Measurements from ENCODE around the gene KRTAP5-6.
A peak's percentile ranks its signal among the peaks of the same experiment; 100 is the strongest.

KRTAP5-6 gene, protein sequence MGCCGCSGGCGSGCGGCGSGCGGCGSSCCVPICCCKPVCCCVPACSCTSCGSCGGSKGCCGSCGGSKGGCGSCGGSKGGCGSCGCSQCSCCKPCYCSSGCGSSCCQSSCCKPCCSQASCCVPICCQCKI

GRCh38 chr11:1696608-1697570, at the start of gene KRTAP5-6:
KRTAP5-6 (plus strand) TSS chr11:1697195; CDS start chr11:1697246, 51 bp downstream.
- Histone ChIP-seq H3K27me3 (ENCODE audit: low read depth) (no peaks in the 10 kb centered on the region), H3K4me3 (no peak within 1 kb of the TSS), H3K4me1 (peaks cover 8% of the 10 kb centered on the region), H3K9me3 (no peaks in the 10 kb centered on the region), H3K36me3 (replicated peaks) (no peaks in the 10 kb centered on the region)
- DNase-seq (ENCODE audit: low spot score in 2 of 2) = no peak
- in situ Hi-C loops (cut with MboI; ENCODE audit: low sequenced_read_pairs) = loop anchor here (5.0 kb wide), 1 partner anchor 125 kb away; no protein-coding TSS in a partner anchor

- H3K27me3 ChIP-seq (ENCODE audit: low read depth) = peaks cover 6% of the 10 kb centered on the region; the same call in 1 of the 2 replicates
- in situ Hi-C loops (cut with MboI; ENCODE audit: low sequenced_read_pairs) = no loop called here
- no peak overlapping the region for H3K4me3 ChIP-seq
- H3K4me1 ChIP-seq = no peaks in the 10 kb centered on the region
- DNase-seq (ENCODE audit: low spot score in 2 of 2) = no peak
- H3K9me3 ChIP-seq = no peaks in the 10 kb centered on the region
- no peaks in the 10 kb centered on the region for H3K36me3 ChIP-seq (replicated peaks)
Measured at GRCh38 chr11:1647901-1648652, 48.9 kb upstream of the KRTAP5-6 start.

DNA sequence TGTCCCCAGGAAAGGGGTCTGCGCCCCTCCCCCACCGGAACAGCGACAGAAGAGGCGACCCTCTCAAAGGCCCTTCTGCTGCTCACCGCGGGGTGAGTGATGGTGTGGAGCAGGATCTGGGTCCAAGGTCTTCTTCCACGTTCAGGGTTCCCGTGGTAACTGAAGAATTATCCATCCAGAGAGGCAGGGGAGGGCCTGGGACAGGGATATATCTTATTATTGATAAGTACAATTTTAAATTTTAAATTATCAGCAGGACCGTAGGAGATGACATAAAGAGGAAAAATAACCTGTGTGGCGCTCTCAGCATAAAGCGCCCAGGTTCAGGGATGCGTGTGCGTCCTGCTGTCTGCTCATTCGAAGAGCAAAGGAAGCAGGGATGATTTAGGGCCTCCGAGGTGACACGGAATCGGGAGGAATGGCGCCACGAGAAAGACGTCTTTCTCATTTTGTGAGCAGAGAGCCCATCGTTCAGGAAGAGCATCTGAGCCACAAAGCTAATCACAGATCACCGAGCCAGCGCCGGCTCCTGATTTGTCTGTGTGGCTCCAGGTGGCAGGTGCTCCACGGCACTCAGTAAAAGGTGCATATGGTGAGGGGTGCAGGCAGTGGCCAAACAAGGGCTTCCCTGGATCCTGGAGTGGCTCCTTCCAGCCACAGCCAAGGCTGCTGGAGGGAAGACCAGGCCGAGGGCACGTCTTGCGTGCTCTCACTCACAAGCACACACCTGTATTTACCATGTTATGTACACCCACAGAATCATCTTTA, 48.2 kb upstream of the KRTAP5-6 start:
- no peak for DNase-seq (ENCODE audit: low spot score in 2 of 2)
- Histone ChIP-seq H3K9me3 (no peaks in the 10 kb centered on the region), H3K27me3 (ENCODE audit: low read depth) (peaks cover 6% of the 10 kb centered on the region; the same call in 1 of the 2 replicates), H3K36me3 (replicated peaks) (no peaks in the 10 kb centered on the region), H3K4me3 (no peak overlapping the region), H3K4me1 (no peaks in the 10 kb centered on the region)
- in situ Hi-C loops (cut with MboI; ENCODE audit: low sequenced_read_pairs) = no loop called here

DNA sequence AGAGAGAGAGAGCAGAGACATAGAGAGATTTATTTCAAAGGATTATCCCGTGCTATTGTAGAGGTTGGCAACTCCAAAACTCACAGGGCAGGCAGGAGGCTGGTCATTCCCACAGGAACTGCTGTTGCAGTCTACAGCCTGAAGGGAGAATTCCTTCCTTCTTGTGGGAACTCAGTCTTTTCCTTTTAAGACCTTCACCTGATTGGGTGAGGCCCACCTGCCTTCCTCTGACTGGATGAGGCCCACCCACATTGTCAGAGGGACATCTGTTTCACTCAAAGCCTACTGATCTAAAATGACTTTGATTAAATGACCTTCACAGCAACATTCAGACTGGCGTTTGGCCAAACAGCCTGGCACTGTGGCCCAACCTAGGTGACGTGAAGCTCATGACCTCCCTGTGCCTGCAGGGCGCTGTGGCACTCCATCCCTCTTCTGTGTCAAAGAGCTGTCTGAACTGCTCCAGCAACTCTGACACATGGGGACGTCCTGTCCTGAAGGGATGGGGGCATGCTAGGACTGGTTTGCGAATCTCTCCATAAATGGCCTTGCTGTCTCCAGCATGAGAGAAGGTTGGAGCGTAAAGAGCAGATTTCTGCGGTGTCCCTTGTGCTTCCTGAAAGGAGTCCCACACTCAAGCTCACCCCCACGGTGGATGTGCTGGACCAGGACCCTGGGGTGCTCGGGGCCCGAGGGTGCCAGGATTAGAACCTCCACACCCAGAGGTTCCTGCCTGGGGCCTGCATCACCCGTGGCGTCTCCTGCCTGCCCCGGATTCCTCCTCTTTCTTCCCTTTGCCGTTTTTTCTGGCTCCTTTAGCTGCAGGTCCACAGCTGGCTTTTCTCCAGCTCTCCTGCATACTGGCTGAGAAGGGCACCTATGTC, 46.7 kb upstream of the KRTAP5-6 start:
- Histone ChIP-seq H3K9me3 (no peaks in the 10 kb centered on the region), H3K4me1 (no peaks in the 10 kb centered on the region), H3K4me3 (no peak overlapping the region), H3K27me3 (ENCODE audit: low read depth) (peaks cover 3% of the 10 kb centered on the region; the same call in 1 of the 2 replicates), H3K36me3 (replicated peaks) (no peaks in the 10 kb centered on the region)
- no peak for DNase-seq (ENCODE audit: low spot score in 2 of 2)
- in situ Hi-C loops (cut with MboI; ENCODE audit: low sequenced_read_pairs) = loop anchor here (10.0 kb wide), 1 partner anchor 505 kb away; no protein-coding TSS in a partner anchor

DNA sequence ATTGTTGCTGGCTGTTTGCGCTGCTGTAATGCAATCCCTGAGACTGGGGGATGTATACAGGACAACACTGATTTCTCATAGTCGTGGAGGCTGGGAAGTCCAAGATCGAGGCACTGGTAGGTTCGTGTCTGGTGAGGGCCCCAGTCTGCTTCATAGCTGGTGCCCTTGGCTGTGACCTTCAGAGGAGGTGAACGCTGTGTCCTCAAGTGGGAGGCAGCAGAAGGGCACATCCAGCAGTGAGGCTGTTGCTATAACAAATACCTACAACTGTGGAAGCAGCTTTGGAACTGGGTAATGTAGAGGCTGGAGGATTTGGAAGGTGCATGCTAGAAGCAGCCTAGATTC, 46.1 kb upstream of the KRTAP5-6 start:
- in situ Hi-C loops (cut with MboI; ENCODE audit: low sequenced_read_pairs) = loop anchor here (10.0 kb wide), 1 partner anchor 504 kb away; no protein-coding TSS in a partner anchor
- no peak for DNase-seq (ENCODE audit: low spot score in 2 of 2)
- no peaks in the 10 kb centered on the region for H3K9me3 ChIP-seq
- no peak overlapping the region for H3K4me3 ChIP-seq
- no peaks in the 10 kb centered on the region for H3K36me3 ChIP-seq (replicated peaks)
- H3K27me3 ChIP-seq (ENCODE audit: low read depth) = no peaks in the 10 kb centered on the region
- no peaks in the 10 kb centered on the region for H3K4me1 ChIP-seq

DNA sequence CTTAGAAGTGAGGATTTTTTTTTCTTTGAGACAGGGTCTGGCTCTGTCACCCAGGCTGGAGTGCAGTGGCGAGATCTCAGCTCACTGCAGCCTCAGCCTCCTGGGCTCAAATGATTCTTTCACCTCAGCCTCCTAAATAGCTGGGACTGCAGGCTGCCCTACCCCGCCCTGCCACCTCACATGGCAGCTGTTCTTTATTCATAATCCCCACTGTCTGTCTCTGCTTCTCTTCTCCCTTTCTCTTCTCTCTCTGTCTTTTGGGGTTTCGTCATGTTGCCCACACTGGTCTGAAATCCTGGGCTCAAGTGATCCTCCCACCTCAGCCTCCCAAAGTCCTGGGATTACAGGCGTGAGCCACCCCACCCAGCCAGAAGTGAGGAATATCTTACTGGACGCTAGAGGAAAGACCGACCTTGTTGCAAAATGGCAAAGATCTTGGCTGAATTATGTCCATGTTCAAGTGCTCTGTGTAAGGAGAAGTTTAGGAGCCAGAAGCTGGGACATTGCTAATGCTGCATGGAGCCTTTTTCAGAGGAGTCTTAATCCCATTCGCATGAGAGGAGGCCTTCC, 45.5 kb upstream of the KRTAP5-6 start:
- in situ Hi-C loops (cut with MboI; ENCODE audit: low sequenced_read_pairs) = loop anchor here (10.0 kb wide), 1 partner anchor 503 kb away; no protein-coding TSS in a partner anchor
- DNase-seq (ENCODE audit: low spot score in 2 of 2) = no peak
- Histone ChIP-seq H3K4me1 (no peaks in the 10 kb centered on the region), H3K27me3 (ENCODE audit: low read depth) (peaks cover under 1% of the 10 kb centered on the region), H3K4me3 (no peak overlapping the region), H3K9me3 (no peaks in the 10 kb centered on the region), H3K36me3 (replicated peaks) (no peaks in the 10 kb centered on the region)

- DNase-seq (ENCODE audit: low spot score in 2 of 2) = no peak
- H3K27me3 ChIP-seq (ENCODE audit: low read depth) = peaks cover 4% of the 10 kb centered on the region
- no peak overlapping the region for H3K4me3 ChIP-seq
- no peaks in the 10 kb centered on the region for H3K9me3 ChIP-seq
- H3K4me1 ChIP-seq = no peaks in the 10 kb centered on the region
- in situ Hi-C loops (cut with MboI; ENCODE audit: low sequenced_read_pairs) = loop anchor here (10.0 kb wide), 1 partner anchor 503 kb away; no protein-coding TSS in a partner anchor
- no peaks in the 10 kb centered on the region for H3K36me3 ChIP-seq (replicated peaks)
Measured at GRCh38 chr11:1652026-1652425, 45.0 kb upstream of the KRTAP5-6 start.

DNA sequence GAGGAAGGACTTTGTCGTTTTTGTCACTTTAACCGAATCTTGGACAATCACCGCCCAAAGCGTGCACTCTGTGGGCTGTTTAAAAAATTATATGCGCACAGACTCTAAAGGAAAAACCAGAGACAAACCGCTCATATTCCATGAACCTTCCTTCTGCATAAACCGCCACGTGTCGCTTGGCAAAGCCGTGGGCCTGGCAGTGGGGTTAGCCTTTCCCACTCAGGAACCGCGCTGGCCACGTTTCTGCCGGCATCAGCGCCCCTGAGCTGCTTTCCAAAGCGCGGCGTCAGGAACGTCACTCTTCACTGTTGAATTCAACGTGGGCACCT, 44.6 kb upstream of the KRTAP5-6 start:
- peaks cover 4% of the 10 kb centered on the region for H3K27me3 ChIP-seq (ENCODE audit: low read depth)
- no peak overlapping the region for H3K4me3 ChIP-seq
- H3K36me3 ChIP-seq (replicated peaks) = no peaks in the 10 kb centered on the region
- H3K4me1 ChIP-seq = no peaks in the 10 kb centered on the region
- H3K9me3 ChIP-seq = no peaks in the 10 kb centered on the region
- in situ Hi-C loops (cut with MboI; ENCODE audit: low sequenced_read_pairs) = loop anchor here (10.0 kb wide), 1 partner anchor 502 kb away; no protein-coding TSS in a partner anchor
- DNase-seq (ENCODE audit: low spot score in 2 of 2) = no peak

DNA sequence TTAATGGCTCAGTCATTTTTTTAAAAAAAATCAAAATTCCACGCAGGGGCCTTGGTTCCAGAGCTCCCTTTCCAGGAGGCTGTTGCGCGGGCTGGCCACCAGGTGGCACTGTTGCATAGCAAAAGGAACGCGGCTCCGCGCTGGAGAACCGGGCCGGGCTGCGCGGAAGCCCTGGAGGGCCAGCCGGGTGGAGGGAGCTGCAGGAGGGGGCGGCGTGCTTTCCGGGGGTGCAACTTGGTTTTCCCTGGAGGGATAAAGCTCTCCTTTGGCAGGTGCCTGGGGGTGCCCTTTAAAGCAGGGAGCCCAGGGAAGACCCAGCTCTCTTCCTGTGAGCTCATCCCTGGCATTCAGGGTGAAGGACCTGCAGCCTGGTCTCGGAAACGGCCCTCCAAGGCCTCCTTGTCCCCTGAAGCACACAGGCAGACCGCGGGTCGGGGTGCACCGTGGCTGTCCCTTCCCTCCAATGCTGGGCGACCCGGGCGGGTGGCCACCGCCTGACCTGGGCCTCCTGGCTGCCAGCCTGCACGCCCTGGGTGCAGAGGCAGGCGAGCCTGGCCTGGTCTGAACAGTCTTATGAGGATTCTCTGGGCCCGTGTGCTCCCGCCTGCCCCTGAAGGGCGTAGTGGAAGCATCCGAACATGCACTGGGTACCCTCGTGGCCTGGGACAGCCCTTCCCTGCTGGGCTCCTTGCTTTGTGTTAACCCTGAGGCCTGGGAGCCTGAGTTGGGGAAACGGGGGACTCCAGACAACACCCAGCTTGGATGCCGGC, 44.0 kb upstream of the KRTAP5-6 start:
- DNase-seq (ENCODE audit: low spot score in 2 of 2) = peak; percentile 36 to 85
- Histone ChIP-seq H3K4me1 (no peaks in the 10 kb centered on the region), H3K27me3 (ENCODE audit: low read depth) (peaks cover 4% of the 10 kb centered on the region), H3K9me3 (no peaks in the 10 kb centered on the region), H3K36me3 (replicated peaks) (no peaks in the 10 kb centered on the region), H3K4me3 (no peak overlapping the region)
- in situ Hi-C loops (cut with MboI; ENCODE audit: low sequenced_read_pairs) = loop anchor here (10.0 kb wide), 1 partner anchor 502 kb away; no protein-coding TSS in a partner anchor

DNA sequence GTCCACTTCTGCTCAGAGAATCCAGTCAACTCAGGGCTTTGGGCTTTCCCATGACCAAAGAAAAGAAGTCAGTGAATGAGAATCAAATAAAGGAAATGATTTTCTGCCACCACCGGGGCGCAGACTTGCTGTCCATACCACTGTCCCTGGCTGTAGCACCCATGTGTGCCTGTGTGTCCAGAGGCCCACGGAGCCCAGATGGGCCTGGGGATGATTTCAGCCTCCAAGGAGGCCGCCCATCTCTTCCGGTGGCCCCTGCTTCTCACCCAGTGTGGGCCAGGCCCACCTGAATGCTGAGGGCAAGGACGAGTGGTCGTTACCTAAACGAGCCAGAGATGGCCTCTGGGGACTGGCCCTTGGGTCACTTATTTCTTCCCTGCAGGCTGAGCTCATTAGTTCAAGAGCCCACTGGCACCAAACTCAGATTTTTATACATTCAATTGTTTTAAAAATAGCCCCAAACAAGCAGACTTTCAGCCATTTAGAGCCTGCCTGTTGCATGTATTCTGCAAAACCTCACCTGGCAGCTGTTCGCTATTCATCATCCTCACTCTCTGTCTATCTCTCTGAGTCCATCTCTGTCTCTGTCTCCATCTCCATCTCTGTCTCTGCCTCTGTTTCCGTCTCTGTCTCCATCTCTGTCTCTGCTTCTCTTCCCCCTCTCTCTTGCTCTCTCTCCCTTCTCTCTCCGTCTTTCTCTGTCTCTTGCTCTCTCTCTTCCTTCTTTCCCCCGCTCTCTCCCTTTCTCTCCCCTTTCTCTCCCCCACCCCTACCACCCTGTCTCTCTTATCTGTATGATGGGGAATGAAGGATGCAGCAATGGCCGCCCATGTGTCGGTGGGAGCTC, 43.2 kb upstream of the KRTAP5-6 start:
- no peak for DNase-seq (ENCODE audit: low spot score in 2 of 2)
- H3K27me3 ChIP-seq (ENCODE audit: low read depth) = peaks cover 4% of the 10 kb centered on the region
- H3K4me1 ChIP-seq = no peaks in the 10 kb centered on the region
- H3K4me3 ChIP-seq = no peak overlapping the region
- no peaks in the 10 kb centered on the region for H3K9me3 ChIP-seq
- in situ Hi-C loops (cut with MboI; ENCODE audit: low sequenced_read_pairs) = loop anchor here (10.0 kb wide), 1 partner anchor 501 kb away; no protein-coding TSS in a partner anchor
- H3K36me3 ChIP-seq (replicated peaks) = no peaks in the 10 kb centered on the region

Measured in HAP-1 (cell line).